T-cell (primary cell): ENCODE measurements around the gene MACROH2A1. TPM values are rescaled to one million over a fixed set of nuclear protein-coding genes. Genes with fewer than 3 reads are reported as not detected.

ENCODE experiments used
- ATAC-seq, 4 experiments: fragments of 200-7000 bp in 3 of 4; fragments of 150-1000 bp in 1 of 4; cut with Tn5 transposase; replicated peaks in 1 of 4; 1 replicate in 3 of 4; 2 replicates in 1 of 4; pipeline ENCODE4 v1.10.0; 2021; ENCODE audit warnings: moderate library complexity in 3 of 4, mild to moderate bottlenecking in 2 of 4, moderate number of reproducible peaks in 1 of 4
- CTCF ChIA-PET, 2 donors: fragments of 300-600 bp; sonication (Branson Sonifier 250); formaldehyde crosslinking; loops; one replicate each; lab custom pipeline; 2022; ENCODE audit warnings: antibody characterized with exemption in 2 of 2; lab: Charles Lee
- POLR2A ChIA-PET, 2 donors: fragments of 300-600 bp; sonication (Branson Sonifier 250); formaldehyde crosslinking; loops; one replicate each; lab custom pipeline; 2022; ENCODE audit warnings: antibody characterized with exemption in 2 of 2; lab: Charles Lee
- DNase-seq, 35 experiments: peaks; one replicate each; pipeline versions ENCODE4 v3.0.0 to v3.0.0-alpha.2; 2013 to 2023
- H3K27ac ChIP-seq: one replicate; pipeline ENCODE4 v1.5.1; 2013; ENCODE audit warnings: low read length
- H3K27me3 ChIP-seq, 2 experiments: replicated peaks in 1 of 2; 1 replicate in 1 of 2; 2 replicates in 1 of 2; pipeline versions ENCODE4 v1.6.1 to v1.7.0; 2013; ENCODE audit warnings: low read length in 1 of 2, mixed read lengths in 1 of 2; ENCODE audit not compliant: control insufficient read depth in 2 of 2, insufficient read depth in 2 of 2; ENCODE audit errors: extremely low read depth in 1 of 2
- H3K36me3 ChIP-seq, 2 donors: 1 replicate in 1 of 2; 2 replicates in 1 of 2; pipeline versions ENCODE4 v1.6.1 to v1.7.0; 2013; ENCODE audit warnings: low read length in 1 of 2; ENCODE audit not compliant: control insufficient read depth in 2 of 2, insufficient read depth in 1 of 2; ENCODE audit errors: extremely low read depth in 1 of 2
- H3K4me1 ChIP-seq, 2 experiments: 1 replicate in 1 of 2; 2 replicates in 1 of 2; pipeline versions ENCODE4 v1.6.1 to v1.7.0; 2013; ENCODE audit warnings: low read length in 2 of 2, mixed read lengths in 1 of 2; ENCODE audit not compliant: insufficient read depth in 2 of 2, control insufficient read depth in 1 of 2; ENCODE audit errors: extremely low read depth in 1 of 2
- H3K4me3 ChIP-seq, 2 donors: 1 replicate in 1 of 2; 2 replicates in 1 of 2; pipeline versions ENCODE4 v1.5.1 to v1.7.0; 2013; ENCODE audit warnings: mild to moderate bottlenecking in 2 of 2, low read length in 1 of 2, moderate library complexity in 1 of 2; ENCODE audit not compliant: control insufficient read depth in 1 of 2; ENCODE audit errors: extremely low read depth in 1 of 2
- H3K9me3 ChIP-seq: 2 replicates; pipeline ENCODE4 v1.7.0; 2013
- H3K27ac Mint-ChIP-seq, 2 donors: one replicate each; pipeline ENCODE4 v1.8.0; 2020 to 2021; ENCODE audit warnings: mild to moderate bottlenecking in 2 of 2, mixed read lengths in 2 of 2
- H3K27me3 Mint-ChIP-seq, 2 donors: one replicate each; pipeline ENCODE4 v1.8.0; 2021 to 2022; ENCODE audit warnings: mixed read lengths in 2 of 2
- H3K36me3 Mint-ChIP-seq: one replicate; pipeline ENCODE4 v1.8.0; 2021; ENCODE audit warnings: mixed read lengths
- H3K4me1 Mint-ChIP-seq, 3 donors: one replicate each; pipeline ENCODE4 v1.8.0; 2020 to 2022; ENCODE audit warnings: mixed read lengths in 3 of 3, mild to moderate bottlenecking in 1 of 3
- H3K4me3 Mint-ChIP-seq, 3 donors: one replicate each; pipeline ENCODE4 v1.8.0; 2020 to 2022; ENCODE audit warnings: mild to moderate bottlenecking in 3 of 3, mixed read lengths in 3 of 3, moderate library complexity in 3 of 3
- H3K9me3 Mint-ChIP-seq, 3 donors: one replicate each; pipeline ENCODE4 v1.8.0; 2020 to 2022; ENCODE audit warnings: mixed read lengths in 3 of 3
- WGBS: methylation state at CpG from one replicate; pipeline ENCODE4 v1.1.5; 2013; ENCODE audit warnings: missing lambda C conversion rate; ENCODE audit not compliant: insufficient coverage; 5-methylcytosine and 5-hydroxymethylcytosine counted together
- total RNA-seq, 35 experiments: library from RNA in 6 of 35; stranded (reverse) in 6 of 35; fragments of 120-200 nt in 1 of 35; gene quantifications; one replicate each; pipeline versions ENCODE4 v1.2.1 to v1.2.4 and lab custom pipeline; 2013 to 2026

Gene MACROH2A1
- total RNA-seq, 5 donors from 2014 or later (not counting 1 experiment from before 2014, with no cell fraction given), result 111 to 136 (median 133) TPM

GRCh38 chr5:135445306-135445985, 46.4 kb upstream of the MACROH2A1 start:
- no peaks in the 10 kb centered on the region for H3K36me3 ChIP-seq
- H3K4me3 ChIP-seq, result no peak overlapping the region
- ATAC-seq (no peak), DNase-seq (peak in 1 of 35 experiments; percentile 5)
- no peaks in the 10 kb centered on the region for H3K9me3 Mint-ChIP-seq
- peaks cover 12 to 15% of the 10 kb centered on the region in 2 donors for H3K27me3 Mint-ChIP-seq
- POLR2A ChIA-PET, result no interaction called here
- no peak overlapping the region for H3K4me3 Mint-ChIP-seq
- no peaks in the 10 kb centered on the region for H3K36me3 Mint-ChIP-seq
- peaks cover 0 to 5% of the 10 kb centered on the region in 2 experiments for H3K27me3 ChIP-seq
- H3K9me3 ChIP-seq, result no peaks in the 10 kb centered on the region
- no peaks in the 10 kb centered on the region for H3K4me1 Mint-ChIP-seq
- no peaks in the 10 kb centered on the region for H3K4me1 ChIP-seq
- CTCF ChIA-PET, result interaction anchor here in 1 of 2 donors (0.8 to 3.8 kb wide), 2 partner anchors 12 to 20 kb away, joined by 3 to 20 read pairs; no protein-coding TSS in a partner anchor
- H3K27ac ChIP-seq, result no peak overlapping the region
- 79% methylated on average over 12 of the region's 14 CpGs for WGBS
- no peak overlapping the region for H3K27ac Mint-ChIP-seq

- H3K36me3 Mint-ChIP-seq, result no peaks in the 10 kb centered on the region
- no peaks in the 10 kb centered on the region for H3K4me1 Mint-ChIP-seq
- no peaks in the 10 kb centered on the region for H3K4me1 ChIP-seq
- H3K36me3 ChIP-seq, result no peaks in the 10 kb centered on the region
- H3K9me3 Mint-ChIP-seq, result no peaks in the 10 kb centered on the region
- H3K4me3 ChIP-seq, result no peak overlapping the region
- DNase-seq, result peak in 1 of 35 experiments; percentile 13
- H3K27me3 Mint-ChIP-seq, result peaks cover 12 to 15% of the 10 kb centered on the region in 2 donors
- H3K9me3 ChIP-seq, result no peaks in the 10 kb centered on the region
- H3K4me3 Mint-ChIP-seq, result no peak overlapping the region
- no peak for ATAC-seq
- ChIA-PET POLR2A (no interaction called here), CTCF (interaction anchor here in 1 of 2 donors (0.8 kb wide), 1 partner anchor 19 kb away, joined by 3 read pairs; no protein-coding TSS in a partner anchor)
- peaks cover 0 to 5% of the 10 kb centered on the region in 2 experiments for H3K27me3 ChIP-seq
- WGBS, result 97% methylated on average over 5 of the region's 6 CpGs
- no peak overlapping the region for H3K27ac Mint-ChIP-seq
- no peak overlapping the region for H3K27ac ChIP-seq
These were observed 45.9 kb upstream of the MACROH2A1 start for GRCh38 chr5:135444881-135445280.

DNA sequence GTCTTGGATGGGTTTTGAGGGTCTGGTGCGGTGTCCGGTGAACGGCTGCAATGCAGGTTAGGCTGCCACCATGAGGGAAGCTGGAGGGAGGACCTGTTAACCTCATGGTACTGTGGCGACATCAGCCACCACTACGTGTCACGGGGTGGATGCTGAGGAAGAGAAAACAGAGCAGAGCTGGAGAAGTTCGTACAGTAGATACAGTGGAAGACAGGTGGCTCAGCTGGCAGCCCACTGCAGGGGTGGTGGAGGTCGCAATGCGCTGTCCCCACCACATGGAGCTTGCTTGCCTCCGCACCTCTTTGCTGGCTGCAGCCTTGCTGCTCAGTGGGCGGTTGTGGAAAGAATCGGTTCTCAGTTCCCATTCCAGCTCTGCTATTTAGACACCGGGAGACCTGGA, 45.3 kb upstream of the MACROH2A1 start:
- no peaks in the 10 kb centered on the region for H3K4me1 Mint-ChIP-seq
- Histone ChIP-seq H3K27ac (no peak overlapping the region), H3K9me3 (no peaks in the 10 kb centered on the region), H3K36me3 (no peaks in the 10 kb centered on the region), H3K4me3 (no peak overlapping the region), H3K4me1 (no peaks in the 10 kb centered on the region), H3K27me3 (peaks cover 0 to 10% of the 10 kb centered on the region in 2 experiments)
- POLR2A ChIA-PET, result no interaction called here
- H3K27me3 Mint-ChIP-seq, result peaks cover 12 to 15% of the 10 kb centered on the region in 2 donors
- peak in 2 of 35 experiments; percentile 16 to 17 for DNase-seq
- no peak overlapping the region for H3K4me3 Mint-ChIP-seq
- no peak overlapping the region for H3K27ac Mint-ChIP-seq
- CTCF ChIA-PET, result no interaction called here
- ATAC-seq, result no peak
- H3K36me3 Mint-ChIP-seq, result no peaks in the 10 kb centered on the region
- no peaks in the 10 kb centered on the region for H3K9me3 Mint-ChIP-seq
- WGBS, result 62% methylated on average over 11 of the region's 13 CpGs

GRCh38 chr5:135443161-135443960, 44.3 kb upstream of the MACROH2A1 start:
- no peak overlapping the region for H3K27ac Mint-ChIP-seq
- no peaks in the 10 kb centered on the region for H3K9me3 Mint-ChIP-seq
- POLR2A ChIA-PET, result no interaction called here
- H3K27me3 Mint-ChIP-seq, result peaks cover 7 to 13% of the 10 kb centered on the region in 2 donors
- no peak for DNase-seq
- H3K4me1 Mint-ChIP-seq, result no peaks in the 10 kb centered on the region
- no peaks in the 10 kb centered on the region for H3K36me3 Mint-ChIP-seq
- peaks cover 0 to 12% of the 10 kb centered on the region in 2 experiments for H3K27me3 ChIP-seq
- H3K27ac ChIP-seq, result no peak overlapping the region
- no peaks in the 10 kb centered on the region for H3K4me1 ChIP-seq
- no peak overlapping the region for H3K4me3 ChIP-seq
- ATAC-seq, result no peak
- H3K9me3 ChIP-seq, result no peaks in the 10 kb centered on the region
- CTCF ChIA-PET, result no interaction called here
- no peaks in the 10 kb centered on the region for H3K36me3 ChIP-seq
- no peak overlapping the region for H3K4me3 Mint-ChIP-seq
- WGBS, result 90% methylated on average over 2 of the region's 6 CpGs

DNA sequence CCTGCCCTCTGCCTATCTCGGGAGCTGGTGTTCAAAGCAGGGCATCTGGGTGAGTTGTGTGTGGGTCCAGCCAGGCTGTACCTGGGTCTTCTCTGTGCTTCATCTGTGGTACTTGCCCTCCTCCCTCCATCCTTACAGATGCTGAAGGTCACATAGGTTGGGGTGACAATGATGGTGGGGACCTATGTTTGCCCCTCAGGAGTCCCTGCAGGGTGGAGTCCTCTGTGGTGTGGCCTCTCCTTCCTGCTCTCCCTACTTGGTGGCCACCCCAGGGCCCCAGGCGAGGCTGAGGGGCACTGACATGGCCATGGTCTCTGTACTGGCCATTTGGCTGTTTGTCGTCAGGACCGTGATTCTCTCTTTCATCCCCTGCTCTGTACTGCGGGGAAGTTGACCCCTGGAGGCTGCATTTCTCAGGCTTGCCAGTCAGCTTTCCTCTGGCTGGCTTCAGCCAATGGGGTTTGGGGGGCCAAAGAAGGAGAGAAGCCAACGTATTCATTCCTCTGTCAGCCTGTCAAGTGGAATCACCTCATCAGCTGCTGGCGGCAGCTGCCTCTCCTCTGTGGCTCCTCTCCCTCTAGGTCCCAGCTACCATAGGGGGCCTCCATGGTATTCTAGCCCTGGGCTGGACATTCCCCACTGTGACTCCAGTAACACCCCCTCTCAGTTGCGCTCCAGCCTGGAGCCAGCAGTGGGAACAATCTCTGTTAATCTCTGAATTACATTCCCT, 43.6 kb upstream of the MACROH2A1 start:
- ChIA-PET CTCF (no interaction called here), POLR2A (no interaction called here)
- WGBS, result 72% methylated on average over 6 of the region's 8 CpGs
- no peaks in the 10 kb centered on the region for H3K9me3 ChIP-seq
- H3K27me3 ChIP-seq, result peaks cover 0 to 6% of the 10 kb centered on the region in 2 experiments
- Mint-ChIP-seq H3K4me3 (no peak overlapping the region), H3K27me3 (peaks cover 5 to 13% of the 10 kb centered on the region in 2 donors), H3K9me3 (no peaks in the 10 kb centered on the region), H3K36me3 (no peaks in the 10 kb centered on the region), H3K4me1 (no peaks in the 10 kb centered on the region), H3K27ac (no peak overlapping the region)
- no peak overlapping the region for H3K4me3 ChIP-seq
- H3K27ac ChIP-seq, result no peak overlapping the region
- H3K4me1 ChIP-seq, result no peaks in the 10 kb centered on the region
- no peaks in the 10 kb centered on the region for H3K36me3 ChIP-seq
- DNase-seq (no peak), ATAC-seq (no peak)

GRCh38 chr5:135441919-135442318, 42.9 kb upstream of the MACROH2A1 start:
- CTCF ChIA-PET, result no interaction called here
- H3K27ac Mint-ChIP-seq, result no peak overlapping the region
- H3K27me3 ChIP-seq, result peaks cover 0 to 10% of the 10 kb centered on the region in 2 experiments
- no peaks in the 10 kb centered on the region for H3K36me3 ChIP-seq
- H3K4me3 ChIP-seq, result no peak overlapping the region
- H3K9me3 Mint-ChIP-seq, result no peaks in the 10 kb centered on the region
- H3K27ac ChIP-seq, result no peak overlapping the region
- ATAC-seq, result no peak
- no peak for DNase-seq
- no peaks in the 10 kb centered on the region for H3K4me1 Mint-ChIP-seq
- H3K36me3 Mint-ChIP-seq, result no peaks in the 10 kb centered on the region
- H3K9me3 ChIP-seq, result no peaks in the 10 kb centered on the region
- H3K27me3 Mint-ChIP-seq, result peaks cover 0 to 13% of the 10 kb centered on the region in 2 donors
- POLR2A ChIA-PET, result no interaction called here
- no peaks in the 10 kb centered on the region for H3K4me1 ChIP-seq
- H3K4me3 Mint-ChIP-seq, result no peak overlapping the region
- WGBS, result 79% methylated on average over 2 of the region's 4 CpGs
